Breast epithelium (tissue), 4 donors: ENCODE data around the gene RPS15. TPM values are rescaled to one million over a fixed set of nuclear protein-coding genes. Genes with fewer than 3 reads are reported as not detected.

ENCODE experiments used
- DNase-seq, 2 donors: peaks; one replicate each; pipeline ENCODE4 v3.0.0-alpha.2; 2019; ENCODE audit warnings: low spot score in 2 of 2
- H3K27ac ChIP-seq, 2 donors: fragments of 200-600 bp; sonication (generic) in 1 of 2; one replicate each; pipeline ENCODE4 v1.5.1; 2016 to 2019; ENCODE audit warnings: mild to moderate bottlenecking in 1 of 2
- H3K27me3 ChIP-seq, 2 donors: fragments of 200-600 bp; sonication (generic) in 1 of 2; one replicate each; pipeline versions ENCODE4 v1.5.1 to v1.6.0; 2017 to 2019; ENCODE audit warnings: control low read depth in 1 of 2, mild to moderate bottlenecking in 1 of 2
- H3K36me3 ChIP-seq: fragments of 200-600 bp; one replicate; pipeline ENCODE4 v1.5.1; 2019
- H3K4me1 ChIP-seq, 2 donors: fragments of 200-600 bp; sonication (generic); one replicate each; pipeline ENCODE4 v1.5.1; 2016 to 2019; ENCODE audit warnings: control low read depth in 1 of 2
- H3K4me3 ChIP-seq, 3 donors: fragments of 200-600 bp; sonication (generic); 1 replicate in 2 of 3; 2 replicates in 1 of 3; pipeline ENCODE4 v1.5.1; 2016 to 2019; ENCODE audit warnings: mild to moderate bottlenecking in 3 of 3, moderate library complexity in 2 of 3
- H3K9me3 ChIP-seq, 2 donors: fragments of 200-600 bp; sonication (generic) in 1 of 2; one replicate each; pipeline ENCODE4 v1.5.1; 2016 to 2019; ENCODE audit warnings: control low read depth in 1 of 2
- CTCF ChIP-seq, 3 donors: fragments of 450-650 bp; IDR thresholded peaks; one replicate each; pipeline ENCODE4 v1.5.1; 2016 to 2017; ENCODE audit warnings: antibody characterized with exemption in 3 of 3, mild to moderate bottlenecking in 3 of 3, moderate library complexity in 3 of 3
- POLR2A ChIP-seq: fragments of 450-650 bp; IDR thresholded peaks from one replicate; pipeline ENCODE4 v1.6.1; 2016; ENCODE audit warnings: antibody characterized with exemption, mild to moderate bottlenecking, moderate library complexity
- POLR2AphosphoS5 ChIP-seq, 3 donors: sonication (generic); formaldehyde crosslinking; IDR thresholded peaks; one replicate each; pipeline ENCODE4 v1.6.1; 2017; ENCODE audit warnings: antibody characterized with exemption in 3 of 3
- intact Hi-C: fragments of 100-400 bp; cut with DNase I; formaldehyde crosslinking; loops from one replicate; pipeline ENCODE4 v1.15.1; 2023; ENCODE audit warnings: low total_unique reads
- total RNA-seq, 3 donors: library from RNA; depleted of rRNA; stranded (reverse); fragments of >200 nt; gene quantifications; one replicate each; pipeline ENCODE4 v1.1.0, GENCODE V29; 2016

Gene RPS15
- total RNA-seq, 3 donors from 2014 or later: 2,978 to 3,238 (median 2,982) TPM

GRCh38 chr19:1399079-1399478, 39.1 kb upstream of the RPS15 start:
- peaks cover 0 to 13% of the 10 kb centered on the region in 2 donors for H3K4me1 ChIP-seq
- DNase-seq: no peak

GRCh38 chr19:1399745-1400144, 38.5 kb upstream of the RPS15 start:
- Histone ChIP-seq H3K36me3 (no peaks in the 10 kb centered on the region), H3K27me3 (no peaks in the 10 kb centered on the region), H3K27ac (peak overlapping the region in 1 of 2 donors; percentile 52), H3K9me3 (no peaks in the 10 kb centered on the region), H3K4me1 (peaks cover 0 to 13% of the 10 kb centered on the region in 2 donors), H3K4me3 (peak overlapping the region in 1 of 3 donors; percentile 90)
- DNase-seq: no peak
- TF ChIP-seq POLR2A (no peak), POLR2AphosphoS5 (IDR thresholded peaks at IDR 0.05) (no peak), CTCF (IDR thresholded peaks at IDR 0.05) (no peak)
- intact Hi-C loops: loop anchor here (10.0 kb wide), 1 partner anchor 125 kb away; the partner anchor contains the start of gene FAM174C

More at GRCh38 chr19:1399079-1399478, 39.1 kb upstream of the RPS15 start:
- TF ChIP-seq POLR2AphosphoS5 (IDR thresholded peaks at IDR 0.05): no peak
- no peak for TF ChIP-seq CTCF (IDR thresholded peaks at IDR 0.05)
- TF ChIP-seq POLR2A: no peak
- Histone ChIP-seq H3K27me3 (no peaks in the 10 kb centered on the region), H3K4me3 (no peak overlapping the region), H3K9me3 (no peaks in the 10 kb centered on the region), H3K27ac (no peak overlapping the region), H3K36me3 (no peaks in the 10 kb centered on the region)
- intact Hi-C loops: no loop called here

GRCh38 chr19:1400281-1401137, 37.7 kb upstream of the RPS15 start:
- H3K27me3 ChIP-seq: no peaks in the 10 kb centered on the region
- no peak for TF ChIP-seq CTCF (IDR thresholded peaks at IDR 0.05)
- no peak for TF ChIP-seq POLR2A
- TF ChIP-seq POLR2AphosphoS5 (IDR thresholded peaks at IDR 0.05): no peak
- H3K4me1 ChIP-seq: peaks cover 0 to 13% of the 10 kb centered on the region in 2 donors
- H3K27ac ChIP-seq: peak overlapping the region in 1 of 2 donors; percentile 56
- no peak for DNase-seq
- intact Hi-C loops: loop anchor here (10.0 kb wide), 1 partner anchor 126 kb away; the partner anchor contains the start of gene FAM174C
- H3K9me3 ChIP-seq: no peaks in the 10 kb centered on the region
- H3K4me3 ChIP-seq: peak overlapping the region; percentile 55 to 90 (median 75)
- no peaks in the 10 kb centered on the region for H3K36me3 ChIP-seq

- H3K36me3 ChIP-seq: no peaks in the 10 kb centered on the region
- H3K4me1 ChIP-seq: peaks cover 0 to 13% of the 10 kb centered on the region in 2 donors
- H3K27ac ChIP-seq: peak within 1 kb of the TSS; percentile 60 to 80
- no peak for TF ChIP-seq POLR2A
- TF ChIP-seq POLR2AphosphoS5 (IDR thresholded peaks at IDR 0.05): no peak
- TF ChIP-seq CTCF (IDR thresholded peaks at IDR 0.05): peak in 1 of 3 donors; percentile 35
- H3K9me3 ChIP-seq: no peaks in the 10 kb centered on the region
- DNase-seq: no peak
- H3K27me3 ChIP-seq: no peaks in the 10 kb centered on the region
- intact Hi-C loops: loop anchor here (10.0 kb wide), 1 partner anchor 127 kb away; the partner anchor contains the start of gene FAM174C
- peak within 1 kb of the TSS; percentile 55 to 90 (median 75) for H3K4me3 ChIP-seq
Measured at GRCh38 chr19:1401138-1401888, 36.9 kb upstream of the RPS15 start, which contains the start of gene GAMT. TSS of gene GAMT (minus strand) at chr19:1401542. CDS start at chr19:1401476, 66 bp downstream.
